Spleen (tissue), 11 donors: ENCODE results near the gene SLC11A2. TPM values are rescaled to one million over a fixed set of nuclear protein-coding genes. Genes with fewer than 3 reads are reported as not detected.
A peak's percentile ranks its signal among the peaks of the same experiment; 100 is the strongest.

Experiments used
- DNase-seq: peaks from one replicate; pipeline ENCODE4 v3.0.0-alpha.2; 2020
- H3K27ac ChIP-seq, 8 donors: fragments of 200-600 bp; sonication (generic) in 7 of 8; 1 replicate in 4 of 8; 2 replicates in 4 of 8; pipeline versions ENCODE4 v1.5.0 to v1.8.0; 2016 to 2021; ENCODE audit warnings: inconsistent platforms in 4 of 8, mild to moderate bottlenecking in 4 of 8, moderate library complexity in 1 of 8
- H3K27me3 ChIP-seq, 7 donors: fragments of 200-600 bp; sonication (generic) in 6 of 7; replicated peaks in 1 of 7; 1 replicate in 4 of 7; 2 replicates in 3 of 7; pipeline versions ENCODE4 v1.5.0 to v1.8.0; 2016 to 2021; ENCODE audit warnings: inconsistent platforms in 3 of 7, mild to moderate bottlenecking in 1 of 7
- H3K36me3 ChIP-seq, 6 donors: fragments of 200-600 bp; sonication (generic) in 5 of 6; 1 replicate in 4 of 6; 2 replicates in 2 of 6; pipeline versions ENCODE4 v1.5.0 to v1.8.0; 2016 to 2021; ENCODE audit warnings: inconsistent platforms in 2 of 6
- H3K4me1 ChIP-seq, 6 donors: fragments of 200-600 bp; sonication (generic) in 5 of 6; 1 replicate in 3 of 6; 2 replicates in 3 of 6; pipeline versions ENCODE4 v1.5.0 to v1.8.0; 2016 to 2021; ENCODE audit warnings: inconsistent platforms in 3 of 6
- H3K4me3 ChIP-seq, 8 donors: fragments of 200-600 bp; sonication (generic) in 7 of 8; 1 replicate in 4 of 8; 2 replicates in 4 of 8; pipeline versions ENCODE4 v1.5.0 to v1.8.0; 2016 to 2021; ENCODE audit warnings: inconsistent platforms in 4 of 8, mild to moderate bottlenecking in 4 of 8, moderate library complexity in 2 of 8
- H3K9me3 ChIP-seq, 8 donors: fragments of 200-600 bp; sonication (generic) in 7 of 8; 1 replicate in 4 of 8; 2 replicates in 4 of 8; pipeline versions ENCODE4 v1.5.0 to v1.8.0; 2016 to 2021; ENCODE audit warnings: inconsistent platforms in 4 of 8
- CTCF ChIP-seq, 11 experiments: fragments of 200-600 bp in 7 of 11; fragments of 450-650 bp in 4 of 11; sonication (generic) in 4 of 11; IDR thresholded peaks in 8 of 11; conservative IDR thresholded peaks in 3 of 11; 1 replicate in 7 of 11; 2 replicates in 4 of 11; pipeline versions ENCODE4 v1.4.0 to v1.8.0; 2016 to 2021; ENCODE audit warnings: antibody characterized with exemption in 11 of 11, inconsistent platforms in 4 of 11, mild to moderate bottlenecking in 1 of 11
- POLR2A ChIP-seq, 3 donors: fragments of 450-650 bp; IDR thresholded peaks; one replicate each; pipeline ENCODE4 v1.5.1; 2017; ENCODE audit warnings: antibody characterized with exemption in 3 of 3, mild to moderate bottlenecking in 1 of 3
- POLR2AphosphoS5 ChIP-seq, 3 donors: sonication (generic); formaldehyde crosslinking; IDR thresholded peaks; one replicate each; pipeline ENCODE4 v1.5.1; 2017; ENCODE audit warnings: antibody characterized with exemption in 3 of 3
- WGBS, 5 donors: extraction: QIAGEN DNeasy Blood & Tissue Kit in 3 of 5; methylation state at CpG; one replicate each; pipeline versions ENCODE4 v1.1.5 to v1.1.7; 2013 to 2018; 5-methylcytosine and 5-hydroxymethylcytosine counted together
- intact Hi-C: fragments of 100-400 bp; cut with DNase I; formaldehyde crosslinking; loops from one replicate; pipeline ENCODE4 v1.15.0; 2023; ENCODE audit warnings: low total_unique reads
- polyA plus RNA-seq, 3 donors: library from polyadenylated mRNA; stranded (reverse); fragments of 200-250 nt; gene quantifications; one replicate each; pipeline ENCODE4 v1.2.1, GENCODE V29; 2013
- total RNA-seq, 7 donors: library from RNA; depleted of rRNA in 3 of 7; stranded (reverse); fragments of >200 nt in 3 of 7; fragmentation: NEBNext Ultra II Directional in 4 of 7; extraction: Animal tissue kit (Norgen Biotek cat#: 25700) in 4 of 7; gene quantifications; one replicate each; pipeline versions ENCODE4 v1.1.0 to v1.2.1, GENCODE V29; 2016 to 2021
- donor health status: healthy with polysubstance abuse.
- donor health status: DM: no; HTN: no; CAD: no; lungs with moderate emphysema.
- donor health status: DM: no; HTN: no; CAD: no.
- donor health status: Bipolar disorder and iron deficiency.
- donor health status: healthy.
- donor health status: DM: no; HTN: no; CAD: no.
- donor health status: DM: yes; HTN: yes; CAD: no.

The SLC11A2 gene
- total and polyA plus RNA-seq, 10 donors = 7.7 to 54.4 (median 40.7) TPM

- TF ChIP-seq CTCF (IDR thresholded peaks at IDR 0.05 in 8 of 11, conservative IDR thresholded peaks at IDR 0.05 in 3 of 11) (peak in 4 of 11 experiments; percentile 13 to 41 (median 30)), POLR2AphosphoS5 (IDR thresholded peaks at IDR 0.05) (no peak)
- no peak for DNase-seq
- no peak overlapping the region for H3K27ac ChIP-seq
- H3K36me3 ChIP-seq = no peaks in the 10 kb centered on the region
- peaks cover 21 to 43% (median 30%) of the 10 kb centered on the region in 6 donors for H3K4me1 ChIP-seq
- intact Hi-C loops = no loop called here
- H3K4me3 ChIP-seq = no peak overlapping the region
- H3K9me3 ChIP-seq = no peaks in the 10 kb centered on the region
- 24 to 39% (median 33%) methylated on average over 9 of the region's 9 CpGs for WGBS, 5 donors
- peaks cover 0 to 6% (median 0%) of the 10 kb centered on the region in 7 donors for H3K27me3 ChIP-seq
Measured at GRCh38 chr12:51028126-51028812, 2.1 kb upstream of the SLC11A2 start.

GRCh38 chr12:51027342-51027835 lies 1.2 kb upstream of the SLC11A2 start:
- Histone ChIP-seq H3K27me3 (peaks cover 0 to 6% (median 0%) of the 10 kb centered on the region in 7 donors), H3K27ac (no peak overlapping the region), H3K4me3 (no peak overlapping the region), H3K4me1 (peaks cover 21 to 52% (median 32%) of the 10 kb centered on the region in 6 donors), H3K9me3 (no peaks in the 10 kb centered on the region), H3K36me3 (no peaks in the 10 kb centered on the region)
- WGBS, 5 donors = 91 to 97% (median 94%) methylated on average over 15 of the region's 15 CpGs
- no peak for DNase-seq
- intact Hi-C loops = no loop called here
- TF ChIP-seq POLR2A (IDR thresholded peaks at IDR 0.05) = no peak
- no peak for TF ChIP-seq POLR2AphosphoS5 (IDR thresholded peaks at IDR 0.05)
- no peak for TF ChIP-seq CTCF (IDR thresholded peaks at IDR 0.05 in 8 of 11, conservative IDR thresholded peaks at IDR 0.05 in 3 of 11)

GRCh38 chr12:51025338-51025835 lies 797 bp downstream of the SLC11A2 start:
- no peak for TF ChIP-seq POLR2AphosphoS5 (IDR thresholded peaks at IDR 0.05)
- no peak for TF ChIP-seq CTCF (IDR thresholded peaks at IDR 0.05 in 8 of 11, conservative IDR thresholded peaks at IDR 0.05 in 3 of 11)
- TF ChIP-seq POLR2A (IDR thresholded peaks at IDR 0.05) = no peak
- DNase-seq = no peak
- Histone ChIP-seq H3K9me3 (no peaks in the 10 kb centered on the region), H3K4me1 (peaks cover 26 to 72% (median 50%) of the 10 kb centered on the region in 6 donors), H3K4me3 (peak overlapping the region; percentile 77 to 96 (median 92)), H3K27ac (peak overlapping the region; percentile 76 to 92 (median 86)), H3K27me3 (peaks cover 0 to 6% (median 0%) of the 10 kb centered on the region in 7 donors), H3K36me3 (no peaks in the 10 kb centered on the region)
- intact Hi-C loops = no loop called here
- 8 to 14% (median 12%) methylated on average over 9 of the region's 9 CpGs for WGBS, 5 donors
